Measurements from ENCODE around the gene RERE. TPM values are rescaled to one million over a fixed set of nuclear protein-coding genes. Genes with fewer than 3 reads are reported as not detected.

RERE gene
- polyA plus RNA-seq, 1 of the 3 experiments (the other 2 are of a cell fraction): 8.1 TPM

- H3K27ac ChIP-seq (ENCODE audit: low read depth in 2 of 2, low read length in 1 of 2): peak overlapping the region; percentile 85 to 87
- H3K79me2 ChIP-seq (ENCODE audit: insufficient read depth): peaks cover 37% of the 10 kb centered on the region
- H3K9me3 ChIP-seq: no peaks in the 10 kb centered on the region
- no peaks in the 10 kb centered on the region for H3K27me3 ChIP-seq (ENCODE audit: insufficient read depth)
- peaks cover 24% of the 10 kb centered on the region for H3F3A ChIP-seq (replicated peaks; ENCODE audit: insufficient read depth)
- POLR2A ChIA-PET: interaction anchor here (1.2 kb wide), 1 partner anchor 11 kb away, joined by 3 read pairs; no protein-coding TSS in a partner anchor
- H3K4me1 ChIP-seq (ENCODE audit: control insufficient read depth in 1 of 2, insufficient read depth in 2 of 2, low read depth in 1 of 2, low read length in 1 of 2): peaks cover 15 to 24% of the 10 kb centered on the region in 2 experiments; a peak in 3 of 4 replicates
- H3K9ac ChIP-seq: peak overlapping the region; percentile 73
- H3K9me2 ChIP-seq: no peaks in the 10 kb centered on the region
- CTCF ChIA-PET: interaction anchor here (0.8 to 1.4 kb wide), 6 partner anchors 9 to 323 kb away, joined by 3 to 5 read pairs (median 3); no protein-coding TSS in a partner anchor
- WGBS (ENCODE audit: low lambda C conversion rate): 15% methylated on average over 11 of the region's 11 CpGs
- H3K4me2 ChIP-seq: peak overlapping the region; percentile 81
- peak; percentile 79 for DNase-seq
- no peaks in the 10 kb centered on the region for H4K20me1 ChIP-seq (ENCODE audit: insufficient read depth)
- peak overlapping the region; percentile 33; the same call in 1 of the 2 replicates for H2AFZ ChIP-seq (ENCODE audit: low read depth)
- no peaks in the 10 kb centered on the region for H3K36me3 ChIP-seq (replicated peaks in 1 of 2; ENCODE audit: control insufficient read depth in 1 of 2, insufficient read depth in 2 of 2, low read length in 1 of 2)
- H3K4me3 ChIP-seq (ENCODE audit: low read depth in 2 of 2, low read length in 1 of 2): peak overlapping the region; percentile 49 to 70
- TF ChIP-seq GABPA (IDR thresholded peaks at IDR 0.05; ENCODE audit: low read depth) (no peak), NFIC (IDR thresholded peaks at IDR 0.05; ENCODE audit: borderline replicate concordance) (no peak; the same call in 1 of the 2 replicates), FOXM1 (IDR thresholded peaks at IDR 0.05; ENCODE audit: low read depth) (no peak), EP300 (IDR thresholded peaks at IDR 0.05; ENCODE audit: borderline replicate concordance in 1 of 2, low read depth in 1 of 2, low read length in 1 of 2) (peak; percentile 26 to 60; a peak in 1 of 4 replicates), ZBTB33 (IDR thresholded peaks at IDR 0.05; ENCODE audit: borderline replicate concordance, low read depth) (no peak), TCF12 (IDR thresholded peaks at IDR 0.05) (peak; percentile 48; the same call in 1 of the 2 replicates), USF1 (IDR thresholded peaks at IDR 0.05; ENCODE audit: borderline replicate concordance, low read depth) (no peak), RCOR1 (IDR thresholded peaks at IDR 0.05; ENCODE audit: low read length) (peak; percentile 38; the same call in 1 of the 2 replicates), GATA2 (CRISPR knock-in tag; IDR thresholded peaks at IDR 0.05) (no peak), TEAD4 (IDR thresholded peaks at IDR 0.05; ENCODE audit: borderline replicate concordance, insufficient read depth) (no peak), CTCF (IDR thresholded peaks at IDR 0.05) (no peak), CHD2 (IDR thresholded peaks at IDR 0.05; ENCODE audit: low read length, partially characterized antibody) (peak; percentile 69), FOSL2 (IDR thresholded peaks at IDR 0.05; ENCODE audit: borderline replicate concordance, low read depth) (no peak), MXI1 (IDR thresholded peaks at IDR 0.05; ENCODE audit: low read depth, low read length) (peak; percentile 99), SIN3A (IDR thresholded peaks at IDR 0.05; ENCODE audit: borderline replicate concordance, low read depth, low read length) (peak; percentile 88), NRF1 (IDR thresholded peaks at IDR 0.05; ENCODE audit: low read depth, low read length) (peak; percentile 45; the same call in 1 of the 2 replicates), JUND (IDR thresholded peaks at IDR 0.05) (peak; percentile 2; the same call in 1 of the 2 replicates), MAX (IDR thresholded peaks at IDR 0.05; ENCODE audit: low read depth) (peak; percentile 94), EZH2phosphoT487 (IDR thresholded peaks at IDR 0.05; ENCODE audit: borderline replicate concordance, low read depth) (no peak), TAF1 (IDR thresholded peaks at IDR 0.05; ENCODE audit: borderline replicate concordance, low read depth, low read length) (peak; percentile 63; the same call in 1 of the 2 replicates), POLR2AphosphoS5 (IDR thresholded peaks at IDR 0.05; ENCODE audit: low read depth, low read length) (0 out of 2 replicates have a peak, but pooled peaks have one; percentile 42), FOXJ3 (CRISPR knock-in tag; IDR thresholded peaks at IDR 0.05) (peak; percentile 91), SMC3 (IDR thresholded peaks at IDR 0.05; ENCODE audit: low read depth, low read length) (no peak; the same call in 1 of the 2 replicates), PBX3 (IDR thresholded peaks at IDR 0.05) (peak; percentile 92), USF2 (IDR thresholded peaks at IDR 0.05; ENCODE audit: borderline replicate concordance, low read depth, low read length) (no peak), ELF1 (IDR thresholded peaks at IDR 0.05) (peak; percentile 94), MEF2A (IDR thresholded peaks at IDR 0.05; ENCODE audit: borderline replicate concordance, low read depth) (no peak)
Observed at GRCh38 chr1:8525558-8526275, 291.7 kb downstream of the RERE start.

Data from SK-N-SH (cell line).